Esophagus squamous epithelium (tissue), 4 donors: ENCODE results near the gene GRIK1.

ENCODE experiments used
- POLR2A ChIP-seq, 4 donors: fragments of 450-650 bp; IDR thresholded peaks; one replicate each; pipeline ENCODE4 v1.6.1; 2017; ENCODE audit warnings: antibody characterized with exemption in 4 of 4, mild to moderate bottlenecking in 4 of 4, moderate library complexity in 3 of 4
- TF ChIP-seq, protein P1 (sequence below), 6 experiments: fragments of 450-650 bp in 4 of 6; fragments of 200-600 bp in 2 of 6; sonication (generic) in 2 of 6; IDR thresholded peaks; one replicate each; pipeline ENCODE4 v1.5.1; 2016 to 2019; ENCODE audit warnings: antibody characterized with exemption in 6 of 6, mild to moderate bottlenecking in 4 of 6, moderate library complexity in 4 of 6

DNA sequence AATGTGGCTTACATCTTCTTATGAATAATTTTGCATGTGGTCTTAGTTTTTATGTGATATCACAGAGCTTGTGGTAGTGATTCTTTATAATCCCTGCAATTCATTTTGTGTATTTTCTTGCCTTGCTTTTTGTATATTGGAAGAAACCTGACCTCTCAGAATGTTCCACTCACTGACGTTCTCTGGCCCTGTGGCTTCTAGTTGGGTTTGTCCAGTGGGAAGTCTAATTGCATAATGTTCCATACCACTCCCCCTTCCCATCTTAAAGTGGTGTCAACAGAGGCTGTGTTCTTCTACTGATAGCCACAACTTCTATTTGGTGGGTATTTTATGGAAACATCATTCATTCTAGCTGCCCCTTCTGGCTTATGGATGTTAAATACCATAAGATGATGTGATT is 415.7 kb downstream of the GRIK1 start:
- TF ChIP-seq POLR2A (IDR thresholded peaks at IDR 0.05), result no peak
- TF ChIP-seq, protein P1, sequence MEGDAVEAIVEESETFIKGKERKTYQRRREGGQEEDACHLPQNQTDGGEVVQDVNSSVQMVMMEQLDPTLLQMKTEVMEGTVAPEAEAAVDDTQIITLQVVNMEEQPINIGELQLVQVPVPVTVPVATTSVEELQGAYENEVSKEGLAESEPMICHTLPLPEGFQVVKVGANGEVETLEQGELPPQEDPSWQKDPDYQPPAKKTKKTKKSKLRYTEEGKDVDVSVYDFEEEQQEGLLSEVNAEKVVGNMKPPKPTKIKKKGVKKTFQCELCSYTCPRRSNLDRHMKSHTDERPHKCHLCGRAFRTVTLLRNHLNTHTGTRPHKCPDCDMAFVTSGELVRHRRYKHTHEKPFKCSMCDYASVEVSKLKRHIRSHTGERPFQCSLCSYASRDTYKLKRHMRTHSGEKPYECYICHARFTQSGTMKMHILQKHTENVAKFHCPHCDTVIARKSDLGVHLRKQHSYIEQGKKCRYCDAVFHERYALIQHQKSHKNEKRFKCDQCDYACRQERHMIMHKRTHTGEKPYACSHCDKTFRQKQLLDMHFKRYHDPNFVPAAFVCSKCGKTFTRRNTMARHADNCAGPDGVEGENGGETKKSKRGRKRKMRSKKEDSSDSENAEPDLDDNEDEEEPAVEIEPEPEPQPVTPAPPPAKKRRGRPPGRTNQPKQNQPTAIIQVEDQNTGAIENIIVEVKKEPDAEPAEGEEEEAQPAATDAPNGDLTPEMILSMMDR (IDR thresholded peaks at IDR 0.05), result no peak
